Measurements from ENCODE around the gene WDR38.

WDR38 gene

GRCh38 chr9:124897570-124898460 is 44.6 kb downstream of the WDR38 start:
- peaks cover 4% of the 10 kb centered on the region for H3K36me3 ChIP-seq (ENCODE audit: control insufficient read depth, insufficient read depth, low read length)
- H3K4me1 ChIP-seq (ENCODE audit: control insufficient read depth, insufficient read depth, low read length), result no peaks in the 10 kb centered on the region
- WGBS, 2 experiments, result 92 to 97% methylated on average over 6 of the region's 6 CpGs
- no peaks in the 10 kb centered on the region for H3K27me3 ChIP-seq (ENCODE audit: control insufficient read depth, insufficient read depth, low read length, poor library complexity, severe bottlenecking)
- H3K9me3 ChIP-seq (ENCODE audit: control insufficient read depth, low read length), result no peaks in the 10 kb centered on the region
- H3K27ac ChIP-seq (ENCODE audit: insufficient read depth, low read depth, low read length, poor library complexity, severe bottlenecking), result no peak overlapping the region
- H3K4me3 ChIP-seq (ENCODE audit: insufficient read depth, low read depth, low read length), result no peak overlapping the region

- Histone ChIP-seq H3K27ac (ENCODE audit: insufficient read depth, low read depth, low read length, poor library complexity, severe bottlenecking) (no peak overlapping the region), H3K27me3 (ENCODE audit: control insufficient read depth, insufficient read depth, low read length, poor library complexity, severe bottlenecking) (no peaks in the 10 kb centered on the region), H3K9me3 (ENCODE audit: control insufficient read depth, low read length) (no peaks in the 10 kb centered on the region), H3K4me1 (ENCODE audit: control insufficient read depth, insufficient read depth, low read length) (no peaks in the 10 kb centered on the region), H3K36me3 (ENCODE audit: control insufficient read depth, insufficient read depth, low read length) (peaks cover 4% of the 10 kb centered on the region), H3K4me3 (ENCODE audit: insufficient read depth, low read depth, low read length) (no peak overlapping the region)
- WGBS, 2 experiments, result 94% methylated on average over 9 of the region's 9 CpGs
These were observed 46.6 kb downstream of the WDR38 start for GRCh38 chr9:124899845-124900244.

GRCh38 chr9:124906966-124907365 is 53.7 kb downstream of the WDR38 start:
- H3K27ac ChIP-seq (ENCODE audit: insufficient read depth, low read depth, low read length, poor library complexity, severe bottlenecking), result no peak overlapping the region
- WGBS, 2 experiments, result 86 to 100% methylated on average over 1 of the region's 1 CpG

More at GRCh38 chr9:124906966-124907365, 53.7 kb downstream of the WDR38 start:
- H3K36me3 ChIP-seq (ENCODE audit: control insufficient read depth, insufficient read depth, low read length), result no peaks in the 10 kb centered on the region
- H3K4me1 ChIP-seq (ENCODE audit: control insufficient read depth, insufficient read depth, low read length), result no peaks in the 10 kb centered on the region
- H3K27me3 ChIP-seq (ENCODE audit: control insufficient read depth, insufficient read depth, low read length, poor library complexity, severe bottlenecking), result no peaks in the 10 kb centered on the region
- H3K9me3 ChIP-seq (ENCODE audit: control insufficient read depth, low read length), result no peaks in the 10 kb centered on the region
- no peak overlapping the region for H3K4me3 ChIP-seq (ENCODE audit: insufficient read depth, low read depth, low read length)
